DOHH2 (cell line): Measurements from ENCODE around the gene UMAD1.

Experiments
- CTCF ChIP-seq: fragments of 200-600 bp; sonication (generic); IDR thresholded peaks from one replicate; pipeline ENCODE4 v1.5.1; 2014; ENCODE audit warnings: antibody characterized with exemption, mild to moderate bottlenecking, low read depth, low read length; ENCODE audit not compliant: poor library complexity, severe bottlenecking
- EZH2phosphoT487 ChIP-seq: fragments of 200-600 bp; sonication (generic); IDR thresholded peaks from 2 replicates; pipeline ENCODE4 v1.6.1; 2017; ENCODE audit warnings: borderline replicate concordance, mild to moderate bottlenecking, antibody characterized with exemption, low read length, moderate library complexity, mixed read lengths

GRCh38 chr7:7668706-7669105, 28.2 kb downstream of the UMAD1 start:
- TF ChIP-seq CTCF (no peak), EZH2phosphoT487 (no peak)
